Activated CD4-positive, alpha-beta T cell treated with anti-CD3 and anti-CD28 coated beads, Interleukin-2, Interleukin-6, amounts not matched to agents 100 ng/mL and 50 ng/mL, durations not matched to agents 16 hours and 8 hours (primary cell): ENCODE measurements around the gene TACC2.
"Not testable (repeated sequence)": the region's sequence is repeated elsewhere in the genome, so short reads cannot be mapped to it uniquely, and the experiment has no call there.

ENCODE experiments used
- DNase-seq: peaks from one replicate; pipeline ENCODE4 v3.0.0-alpha.2; 2020

TACC2 gene

DNA sequence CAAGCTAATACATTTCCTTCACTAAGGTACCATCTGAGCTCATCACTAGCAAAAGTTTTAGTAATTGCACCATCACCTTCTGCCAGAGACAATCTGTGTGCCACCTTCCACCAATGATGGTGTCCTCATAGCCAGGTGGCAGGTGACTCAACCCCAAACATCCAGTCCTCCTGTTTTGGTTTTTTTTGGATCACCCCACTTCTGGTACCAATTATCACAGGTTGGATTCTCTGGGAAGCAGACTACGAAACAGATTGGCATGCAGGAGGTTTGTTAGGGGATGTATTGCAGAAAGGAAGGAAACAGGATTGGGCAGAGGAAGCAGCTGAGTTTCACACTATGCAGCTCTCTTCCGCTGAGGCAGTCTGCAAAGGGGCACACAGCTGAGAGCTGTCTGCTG is 4.5 kb upstream of the TACC2 start:
- no peak for DNase-seq

DNA sequence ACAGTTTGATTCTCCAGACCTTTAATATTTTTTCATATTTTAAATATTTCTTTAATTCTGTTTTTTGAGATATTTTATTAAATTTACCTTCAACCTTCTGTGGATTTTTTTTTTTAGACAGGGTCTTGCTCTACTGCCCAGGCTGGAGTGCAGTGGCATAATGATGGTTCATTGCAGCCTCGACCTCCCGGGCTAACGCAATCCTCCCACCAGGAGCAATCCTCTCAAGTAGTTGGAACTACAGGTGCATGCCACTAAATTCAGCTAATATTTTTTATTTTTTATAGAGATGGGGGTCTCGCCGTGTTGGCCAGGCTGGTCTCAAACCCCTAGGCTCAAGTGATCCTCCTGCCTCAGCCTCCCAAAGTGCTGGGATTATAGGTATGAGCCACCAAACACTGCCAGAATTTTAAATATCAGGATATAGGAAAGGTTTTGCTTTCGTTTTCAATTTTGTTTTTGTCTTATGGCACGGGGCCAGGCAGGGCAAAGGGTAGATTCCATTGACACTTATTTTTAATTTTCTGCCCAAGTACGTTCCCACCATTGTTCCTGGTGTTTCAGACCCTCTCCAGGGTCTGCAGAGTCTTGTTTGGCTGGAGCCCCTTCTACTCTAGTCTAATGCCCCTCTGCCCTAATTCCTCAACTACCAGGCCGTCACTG is 1.2 kb downstream of the TACC2 start:
- no peak for DNase-seq

DNA sequence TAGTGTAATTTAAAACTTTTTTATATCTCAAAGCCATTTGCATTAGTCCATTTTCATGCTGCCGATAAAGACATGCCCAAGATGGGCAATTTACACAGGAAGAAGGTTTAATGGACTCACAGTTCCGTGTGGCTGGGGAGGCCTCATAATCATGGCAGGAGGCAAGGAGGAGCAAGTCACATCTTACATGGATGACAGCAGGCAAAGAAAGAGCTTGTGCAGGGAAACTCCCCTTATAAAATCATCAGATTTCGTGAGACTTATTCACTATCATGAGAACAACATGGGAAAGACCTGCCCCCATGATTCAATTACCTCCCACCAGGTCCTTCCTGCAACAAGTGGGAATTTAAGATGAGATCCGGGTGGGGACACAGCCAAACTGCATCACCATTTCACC is 2.8 kb downstream of the TACC2 start:
- not testable (repeated sequence) for DNase-seq

DNA sequence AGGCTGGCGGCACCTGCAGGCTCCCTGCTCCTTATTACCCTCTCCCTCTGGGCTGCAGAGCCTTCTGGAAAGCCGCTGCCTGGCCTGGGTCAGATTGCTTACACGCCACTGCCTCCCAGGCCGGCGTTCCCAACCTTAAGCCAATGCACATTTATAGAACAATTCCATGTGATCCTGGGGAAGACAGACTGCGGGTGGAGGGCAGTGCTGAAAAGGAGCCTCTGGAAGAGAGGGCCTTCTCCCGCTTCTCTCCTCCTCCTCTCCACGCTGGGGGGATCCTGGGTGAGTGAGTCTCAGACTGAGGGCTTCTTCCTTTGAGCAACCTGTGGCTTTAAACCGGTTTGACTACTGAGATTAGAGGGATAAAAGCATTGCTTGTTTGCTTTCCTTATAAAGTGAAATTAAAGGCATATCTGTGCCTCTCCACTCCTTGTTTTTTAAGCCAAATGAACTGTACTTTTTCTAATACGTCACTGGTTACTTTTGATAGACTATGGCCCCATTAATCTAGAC is 5.5 kb downstream of the TACC2 start:
- DNase-seq: no peak

DNA sequence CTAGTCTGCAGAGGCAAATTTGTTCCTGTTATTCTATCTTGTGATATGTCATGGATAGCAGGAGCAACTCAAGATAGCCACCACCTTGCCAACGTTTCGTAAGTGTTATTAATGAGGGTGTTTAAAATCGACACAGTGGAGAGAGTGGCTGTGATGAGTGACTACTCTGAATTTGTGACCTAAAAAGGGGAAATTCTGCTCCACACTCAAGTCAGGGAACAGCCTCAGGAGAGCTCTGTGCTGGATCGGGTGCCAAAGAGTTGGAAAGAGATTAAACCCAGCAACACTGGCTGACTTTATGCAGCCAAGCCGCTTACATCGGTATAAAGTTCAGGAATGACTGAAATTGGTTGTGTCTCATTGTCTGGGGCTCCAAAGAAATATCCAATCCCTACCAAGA is 9.5 kb downstream of the TACC2 start:
- DNase-seq: no peak

DNA sequence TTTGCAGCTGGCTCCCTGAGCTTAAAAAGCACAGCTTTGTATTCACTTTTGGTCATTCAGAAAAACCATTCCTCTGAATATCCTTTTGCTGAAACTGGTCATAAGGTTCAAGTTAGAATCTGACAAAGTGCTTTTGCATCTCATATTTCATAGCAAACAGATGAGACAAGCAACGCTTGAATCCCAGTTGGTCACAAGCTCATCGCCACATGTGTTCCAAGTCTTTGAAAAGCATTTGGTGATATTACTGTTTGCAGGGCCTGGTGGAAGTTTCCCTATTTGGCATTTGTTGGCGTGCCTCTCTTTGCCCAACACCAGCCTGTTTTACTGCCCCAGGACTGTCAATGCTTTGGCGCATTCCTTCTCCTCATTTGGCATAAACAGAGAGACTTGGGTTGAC is 10.3 kb downstream of the TACC2 start:
- DNase-seq: no peak

DNA sequence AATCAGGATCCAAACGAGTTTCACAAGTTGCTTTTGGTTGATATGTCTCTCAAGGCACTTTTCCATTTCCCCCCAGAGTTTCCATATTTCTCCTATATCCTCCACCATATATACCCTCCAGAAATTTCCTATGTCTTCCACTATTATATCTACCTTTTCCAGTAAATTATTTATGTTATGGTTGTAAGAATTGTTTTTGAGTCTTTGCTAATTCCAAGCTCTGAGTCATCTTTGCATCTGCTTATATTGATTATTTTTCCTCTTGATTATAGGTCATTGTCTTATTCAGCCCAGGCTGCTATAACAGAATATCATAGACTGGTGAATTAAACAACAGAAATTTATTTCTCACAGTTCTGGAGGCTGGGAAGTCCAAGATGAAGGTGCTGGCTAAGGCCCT is 12.7 kb downstream of the TACC2 start:
- no peak for DNase-seq

DNA sequence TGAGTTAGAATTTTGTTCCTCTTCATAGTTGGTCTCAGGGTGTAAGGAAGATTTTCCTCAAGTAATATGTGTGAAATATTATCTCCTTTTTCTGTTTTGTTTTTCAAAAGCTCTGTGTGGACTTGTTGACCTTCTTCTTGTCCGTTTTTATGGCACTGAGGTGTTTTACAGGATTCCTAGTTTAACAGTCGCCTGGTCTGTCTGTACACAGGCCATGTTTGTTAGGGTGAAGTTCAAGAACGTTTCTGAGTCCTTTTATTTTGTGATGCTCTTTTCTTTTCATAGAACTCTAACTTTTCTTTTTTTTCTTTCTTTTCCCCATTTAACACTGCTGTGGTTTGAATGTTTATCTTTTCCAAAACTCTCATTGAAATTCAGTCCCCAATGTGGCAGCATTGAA is 18.5 kb downstream of the TACC2 start:
- no peak for DNase-seq

DNA sequence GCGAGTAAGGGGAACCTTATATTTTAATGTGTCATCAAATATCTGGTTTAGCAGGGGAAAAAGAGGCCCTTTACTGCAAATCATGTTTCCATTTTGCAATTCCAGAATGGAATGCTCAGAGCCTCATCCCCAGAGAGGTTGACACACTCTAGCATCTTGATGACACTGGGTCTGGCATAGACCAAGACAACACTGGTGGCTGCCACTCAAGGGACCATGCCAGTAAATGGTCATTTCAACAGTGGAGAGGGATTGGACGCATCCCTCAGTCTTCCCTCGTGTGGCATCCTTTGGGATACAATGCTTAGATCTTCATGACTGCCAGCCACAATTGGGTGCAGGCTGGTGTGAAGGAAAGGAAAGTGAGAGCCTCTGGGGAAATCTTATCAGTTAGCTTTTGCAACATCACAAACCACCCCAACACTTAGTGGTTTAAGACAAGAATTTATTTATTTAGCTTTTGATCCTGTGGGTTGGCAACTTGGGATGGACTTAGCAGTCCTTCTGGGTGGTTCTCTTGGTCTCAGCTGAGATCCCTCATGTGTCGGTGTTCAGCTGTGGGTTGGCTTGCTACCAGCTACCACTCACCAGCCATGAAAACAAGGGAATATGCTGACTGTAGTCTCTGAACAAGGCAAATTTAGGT is 21.6 kb downstream of the TACC2 start:
- DNase-seq: no peak

DNA sequence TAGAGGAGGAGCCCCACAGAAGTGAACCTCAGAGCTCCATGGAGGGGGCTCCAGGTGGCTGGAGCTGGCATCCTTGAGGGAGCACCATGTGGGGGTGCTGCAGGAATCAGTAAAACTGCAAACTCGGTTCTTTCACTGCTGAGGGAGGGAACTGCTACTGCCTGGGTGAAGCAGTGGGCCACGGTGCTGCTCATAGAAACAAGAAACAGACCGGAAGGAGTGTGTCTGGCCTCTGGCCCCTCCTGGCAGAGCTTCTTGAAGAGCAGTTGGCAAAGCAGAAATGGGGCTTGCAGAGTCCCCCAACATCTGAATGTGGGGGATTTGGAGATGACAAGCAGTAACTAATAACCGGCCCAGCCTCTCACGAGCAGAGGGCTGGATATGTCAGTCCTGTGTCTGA is 23.8 kb downstream of the TACC2 start:
- DNase-seq: no peak

DNA sequence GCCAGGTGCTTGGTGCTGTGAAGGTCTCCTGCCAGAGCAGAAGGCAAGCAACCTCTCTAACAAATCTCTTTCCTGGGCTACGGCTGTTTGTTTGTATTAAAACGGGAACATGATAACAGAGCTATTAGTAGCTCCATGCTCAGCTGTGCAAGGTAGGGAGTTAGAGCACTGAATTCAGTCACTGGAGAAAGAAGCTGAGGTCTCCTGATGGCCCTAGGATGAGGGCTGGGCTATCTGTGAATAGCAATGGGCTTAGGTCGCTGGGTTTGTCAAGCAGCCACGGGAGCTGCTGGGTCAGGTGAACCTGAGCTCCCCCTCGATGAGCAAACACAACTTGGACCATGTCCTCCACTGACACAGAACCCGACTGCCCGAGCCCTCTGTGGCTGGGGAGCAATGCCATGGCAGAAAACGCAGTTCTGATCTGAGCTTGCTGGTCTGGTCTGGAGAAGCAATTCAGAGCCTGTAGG is 24.4 kb downstream of the TACC2 start:
- DNase-seq: no peak

DNA sequence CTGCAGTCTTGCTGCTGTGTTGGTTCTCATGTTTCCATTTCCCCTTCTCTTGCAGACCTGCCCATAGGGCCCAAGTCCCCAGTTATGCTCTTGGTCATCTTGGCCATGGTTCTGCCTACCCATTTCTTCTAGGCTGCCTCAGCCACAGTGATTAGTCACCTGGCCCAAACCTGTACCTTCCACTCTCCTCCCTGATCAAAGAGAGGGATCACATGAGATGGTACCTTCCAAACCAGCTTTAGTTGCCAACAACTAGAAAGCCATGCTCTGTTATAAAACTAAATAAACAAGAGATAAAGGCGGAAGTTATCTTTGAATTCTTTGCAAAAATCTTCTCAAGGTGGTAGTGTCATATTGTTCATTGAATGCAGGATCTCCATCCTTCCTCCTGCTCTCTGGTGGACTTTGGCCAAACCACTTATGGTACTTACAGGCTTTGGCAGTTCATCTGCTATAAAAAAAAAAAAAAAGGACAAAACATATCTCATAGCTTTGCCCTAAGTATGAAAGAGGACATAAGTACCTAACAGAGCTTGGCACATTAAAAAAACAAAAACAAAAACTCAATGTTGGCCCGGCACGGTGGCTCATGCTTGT is 25.8 kb downstream of the TACC2 start:
- no peak for DNase-seq

DNA sequence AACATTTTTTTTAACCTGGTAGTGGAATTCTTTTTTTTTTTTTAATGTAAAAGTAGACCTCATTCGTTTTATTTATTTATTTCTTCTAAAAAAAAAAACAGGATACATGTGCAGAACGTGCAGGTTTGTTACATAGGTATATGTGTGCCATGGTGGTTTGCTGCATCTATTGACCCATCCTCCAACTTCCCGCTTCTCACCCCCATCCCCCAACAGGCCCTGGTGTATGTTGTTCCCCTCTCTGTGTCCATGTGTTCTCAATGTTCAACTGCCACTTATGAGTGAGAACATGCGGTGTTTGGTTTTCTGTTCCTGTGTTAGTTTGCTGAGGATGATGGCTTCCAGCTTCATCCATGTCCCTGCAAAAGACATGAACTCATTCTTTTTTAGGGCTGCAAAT is 29.0 kb downstream of the TACC2 start:
- DNase-seq: not testable (repeated sequence)

DNA sequence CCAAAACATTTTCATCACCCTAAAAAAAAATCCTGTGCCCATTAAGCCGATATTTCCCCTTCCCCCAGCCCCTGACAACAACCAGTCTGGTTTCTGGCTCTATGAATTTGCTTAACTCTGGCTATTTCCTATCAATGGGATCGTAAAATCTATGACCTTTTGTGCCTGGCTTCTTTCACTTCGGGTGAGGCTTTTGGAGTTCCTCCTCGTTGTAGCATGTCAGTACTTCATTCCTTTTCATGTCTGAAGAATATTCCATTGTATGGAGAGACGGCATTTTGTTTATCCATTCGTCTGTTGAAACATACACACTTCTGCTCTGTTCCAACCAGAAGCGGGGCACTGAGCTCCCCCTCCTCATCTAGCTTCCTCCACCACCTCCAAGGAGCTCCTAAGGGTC is 29.5 kb downstream of the TACC2 start:
- DNase-seq: no peak

DNA sequence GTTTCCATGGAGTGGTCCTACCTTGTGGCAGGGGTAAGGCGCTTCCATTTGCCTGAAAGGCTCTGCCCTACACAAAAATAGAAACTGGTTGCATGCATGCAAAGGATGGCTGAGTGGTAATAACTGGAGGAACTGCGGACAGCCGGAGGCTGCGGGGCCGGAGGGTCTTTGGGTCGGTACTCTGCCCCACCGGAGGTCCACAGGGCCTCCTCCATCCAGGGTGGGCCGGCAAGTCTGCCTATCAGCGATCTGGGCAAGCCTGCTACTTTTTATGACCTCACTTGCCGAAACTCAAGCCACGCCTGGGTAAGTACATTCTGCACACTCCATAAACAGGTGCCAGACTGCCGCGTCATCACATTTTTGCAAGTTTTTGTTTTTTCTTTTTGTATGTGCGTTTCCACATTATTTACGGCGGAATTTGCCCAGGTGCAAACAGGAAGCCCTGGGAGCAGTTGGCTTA is 30.0 kb downstream of the TACC2 start:
- no peak for DNase-seq

DNA sequence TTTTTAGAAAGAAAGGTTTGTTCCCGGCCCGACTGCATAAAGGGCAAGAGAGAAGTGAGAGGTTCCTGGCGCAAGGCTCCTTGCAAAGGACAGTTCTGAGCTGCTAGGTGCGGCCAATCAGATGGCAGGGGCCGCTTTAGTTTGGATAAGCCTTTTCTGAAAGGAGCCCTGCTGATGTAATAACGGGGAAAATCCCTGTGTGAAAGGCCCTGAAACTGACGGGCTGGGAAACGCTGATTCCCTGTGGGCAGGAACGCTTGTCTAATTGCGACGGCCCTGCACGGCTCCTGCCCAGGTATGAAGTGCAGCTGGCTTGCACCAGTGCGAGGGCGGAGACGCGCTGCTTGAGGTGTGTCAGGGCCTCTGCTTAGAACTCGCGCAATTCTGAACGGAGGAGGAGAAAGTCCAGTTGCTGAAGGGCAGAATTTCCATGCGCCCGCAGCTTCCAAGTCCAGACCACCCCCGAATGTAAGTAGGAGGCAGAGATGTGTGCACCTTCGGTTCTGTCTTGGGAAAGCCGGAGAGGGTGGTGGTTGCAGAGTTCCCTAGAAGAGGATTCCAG is 30.5 kb downstream of the TACC2 start:
- no peak for DNase-seq

DNA sequence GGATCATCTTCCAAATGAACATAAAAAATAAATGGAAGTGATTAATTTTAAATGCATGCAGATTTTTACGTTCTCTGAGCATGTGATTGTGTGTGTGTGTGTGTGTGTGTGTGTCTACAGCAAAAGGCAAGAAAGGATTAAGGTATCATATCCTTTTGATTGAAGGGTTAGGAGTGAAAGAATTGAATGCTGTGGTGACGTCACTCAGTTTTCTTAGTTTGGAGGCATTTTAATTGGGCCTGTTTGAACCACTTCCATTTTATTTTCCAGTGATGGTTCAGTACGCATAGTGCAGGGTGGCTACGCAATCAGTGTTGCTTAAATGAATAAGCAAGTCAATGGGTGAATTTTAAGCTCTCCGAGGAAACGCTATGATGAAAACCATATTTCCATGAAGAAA is 31.3 kb downstream of the TACC2 start:
- no peak for DNase-seq

DNA sequence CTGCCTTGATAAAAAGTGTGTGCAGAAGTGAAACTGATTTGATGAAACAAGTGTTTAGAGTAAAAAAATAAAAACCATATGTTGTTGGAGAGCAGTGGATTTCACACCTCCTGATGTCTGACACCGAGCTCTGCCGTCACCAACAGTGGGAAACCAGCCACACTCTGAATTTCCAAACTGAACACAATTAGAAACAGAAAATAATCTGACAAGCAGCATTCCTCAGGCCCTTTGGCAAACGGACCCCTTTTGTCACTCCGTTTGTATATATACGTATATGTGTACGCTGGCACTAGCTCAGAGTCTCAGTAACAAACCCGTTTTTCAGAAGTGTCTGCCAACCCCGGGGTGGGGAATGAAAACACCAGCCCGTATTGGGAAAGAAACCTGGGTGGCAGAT is 32.4 kb downstream of the TACC2 start:
- DNase-seq: no peak

DNA sequence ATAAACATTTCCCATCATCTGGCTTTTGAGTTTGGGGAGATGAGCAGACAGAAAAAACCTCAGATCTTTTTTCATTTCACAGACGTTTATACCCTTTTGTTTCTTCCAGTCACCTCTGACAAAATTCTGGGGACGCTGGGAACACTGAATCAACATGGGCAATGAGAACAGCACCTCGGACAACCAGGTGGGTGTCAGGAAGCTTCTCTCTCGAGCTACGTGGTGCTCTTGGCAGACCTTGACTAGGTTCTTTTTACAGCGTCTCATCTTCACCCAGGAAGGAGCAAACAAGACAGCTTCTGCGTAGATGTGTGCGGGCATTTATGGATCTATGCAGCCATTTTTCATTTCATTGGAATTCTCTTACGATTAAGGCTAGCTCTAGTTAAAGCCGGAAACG is 32.9 kb downstream of the TACC2 start:
- DNase-seq: no peak

DNA sequence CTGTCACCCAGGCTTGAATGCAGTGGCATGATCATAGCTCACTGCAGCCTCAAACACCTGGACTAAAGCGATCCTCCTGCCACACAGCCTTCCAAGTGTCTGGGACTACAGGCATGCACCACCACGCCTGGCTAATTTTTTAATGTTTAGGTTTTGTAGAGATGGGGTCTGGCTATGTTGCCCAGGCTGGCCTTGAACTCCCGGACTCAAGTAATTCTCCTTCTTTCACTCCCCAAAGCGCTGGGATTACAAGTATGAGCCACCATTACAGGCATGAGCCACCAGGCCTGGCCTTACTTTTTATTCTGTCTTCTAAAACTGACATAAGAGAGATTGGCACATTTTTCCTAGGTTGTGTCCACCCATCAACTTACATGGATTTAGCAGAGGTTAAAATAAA is 33.3 kb downstream of the TACC2 start:
- DNase-seq: no peak

DNA sequence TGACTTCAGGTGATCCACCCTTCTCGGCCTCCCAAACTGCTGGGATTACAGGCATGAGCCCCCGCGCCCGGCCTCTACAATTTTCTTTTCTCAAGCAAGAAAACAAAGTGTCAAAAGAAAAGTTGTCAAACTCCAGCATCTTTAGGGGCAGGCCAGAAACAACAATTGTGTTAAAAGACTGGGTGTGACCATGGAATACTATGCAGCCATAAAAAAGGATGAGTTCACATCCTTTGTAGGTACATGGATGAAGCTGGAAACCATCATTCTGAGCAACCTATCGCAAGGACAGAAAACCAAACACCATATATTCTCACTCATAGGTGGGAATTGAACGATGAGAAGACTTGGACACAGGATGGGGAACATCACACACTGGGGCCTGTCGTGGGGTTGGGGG is 34.3 kb downstream of the TACC2 start:
- not testable (repeated sequence) for DNase-seq

DNA sequence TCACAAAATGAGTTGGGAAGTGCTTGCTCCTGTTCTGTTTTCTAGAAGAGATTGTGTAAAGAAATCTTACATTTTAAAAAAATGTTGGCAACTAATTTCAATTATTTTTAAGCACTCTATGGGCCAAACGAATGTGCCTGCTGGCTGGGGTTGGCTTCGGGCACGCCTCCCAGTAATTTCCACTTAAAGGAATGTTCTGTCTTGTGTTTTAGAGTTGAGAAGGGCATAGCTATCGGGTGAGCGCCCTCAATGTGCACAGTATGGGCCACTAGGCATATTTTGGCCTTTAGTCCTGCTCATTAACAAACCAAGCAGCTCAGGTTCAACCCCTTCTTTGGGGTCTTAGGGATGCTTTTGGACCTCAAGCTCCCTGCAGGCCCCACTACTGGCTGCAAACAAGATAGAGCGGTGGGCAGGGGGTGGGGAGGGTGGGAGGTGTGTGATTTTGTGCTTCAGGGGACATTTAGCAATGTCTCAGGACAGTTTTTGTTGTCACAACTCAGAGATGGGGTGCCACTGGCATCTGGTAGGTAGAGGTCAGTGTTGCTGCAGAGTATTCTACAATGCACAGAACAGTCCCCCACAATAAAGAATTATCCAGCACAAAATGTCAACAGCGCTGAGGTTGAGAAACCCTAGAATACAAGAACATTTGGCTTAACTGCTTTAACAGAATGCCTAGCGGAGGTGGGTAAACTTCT is 40.7 kb downstream of the TACC2 start:
- DNase-seq: no peak

DNA sequence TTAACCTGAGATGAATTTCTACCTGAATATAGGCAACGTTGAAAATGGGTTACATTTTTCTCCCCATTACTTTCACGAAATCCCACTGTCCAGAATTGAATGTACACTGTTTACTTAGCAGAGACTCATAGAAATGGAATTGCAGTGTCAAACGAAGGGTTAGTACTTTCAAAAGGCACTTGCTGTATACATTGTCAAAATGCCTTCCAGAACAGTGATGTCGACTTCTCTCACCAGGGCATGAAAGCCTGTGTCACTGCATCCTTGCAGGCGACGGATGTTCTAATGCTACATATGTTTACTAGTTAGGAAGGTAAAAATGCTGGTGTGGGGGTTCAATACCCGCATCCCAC is 41.2 kb downstream of the TACC2 start:
- no peak for DNase-seq
